Body of pancreas (tissue), 4 donors: ENCODE results near the gene ESPN. TPM values are rescaled to one million over a fixed set of nuclear protein-coding genes. Genes with fewer than 3 reads are reported as not detected.
A peak's percentile ranks its signal among the peaks of the same experiment; 100 is the strongest.

Experiments
- ATAC-seq: fragments of 150-250 bp; one replicate; pipeline ENCODE4 v1.9.1; 2016
- DNase-seq, 4 donors: peaks; one replicate each; pipeline ENCODE4 v3.0.0-alpha.2; 2019
- H3K27ac ChIP-seq, 4 donors: fragments of 200-600 bp; sonication (generic); 1 replicate in 3 of 4; 2 replicates in 1 of 4; pipeline versions ENCODE4 v1.5.1 to v1.6.1; 2016 to 2019; ENCODE audit warnings: mild to moderate bottlenecking in 1 of 4, mixed read lengths in 1 of 4, moderate library complexity in 1 of 4
- H3K27me3 ChIP-seq, 2 donors: fragments of 200-600 bp; sonication (generic); one replicate each; pipeline ENCODE4 v1.6.0; 2016; ENCODE audit warnings: mild to moderate bottlenecking in 1 of 2
- H3K36me3 ChIP-seq, 2 donors: fragments of 200-600 bp; sonication (generic); replicated peaks in 1 of 2; 2 replicates each; pipeline ENCODE4 v1.5.1; 2016; ENCODE audit warnings: low read depth in 2 of 2; ENCODE audit not compliant: insufficient read depth in 1 of 2
- H3K4me1 ChIP-seq: fragments of 200-600 bp; sonication (generic); one replicate; pipeline ENCODE4 v1.6.0; 2016
- H3K4me3 ChIP-seq, 2 donors: fragments of 200-600 bp; sonication (generic); 1 replicate in 1 of 2; 2 replicates in 1 of 2; pipeline ENCODE4 v1.5.1; 2016 to 2019
- H3K9me3 ChIP-seq, 3 donors: fragments of 200-600 bp; sonication (generic); 1 replicate in 2 of 3; 2 replicates in 1 of 3; pipeline ENCODE4 v1.5.1; 2016
- CTCF ChIP-seq, 7 experiments: fragments of 450-650 bp in 4 of 7; fragments of 200-600 bp in 3 of 7; sonication (generic) in 3 of 7; IDR thresholded peaks; one replicate each; pipeline ENCODE4 v1.5.1; 2016 to 2019; ENCODE audit warnings: antibody characterized with exemption in 7 of 7
- POLR2A ChIP-seq, 3 donors: fragments of 450-650 bp; IDR thresholded peaks; one replicate each; pipeline ENCODE4 v1.6.1; 2016; ENCODE audit warnings: antibody characterized with exemption in 3 of 3, mild to moderate bottlenecking in 2 of 3
- WGBS, 2 donors: methylation state at CpG; one replicate each; pipeline ENCODE4 v1.1.5; 2017; 5-methylcytosine and 5-hydroxymethylcytosine counted together
- intact Hi-C: fragments of 100-400 bp; cut with DNase I; formaldehyde crosslinking; loops from one replicate; pipeline ENCODE4 v1.15.1; 2023
- total RNA-seq, 2 donors: library from RNA; depleted of rRNA; stranded (reverse); fragments of >200 nt; gene quantifications; one replicate each; pipeline ENCODE4 v1.1.0, GENCODE V29; 2016

ESPN gene
- total RNA-seq, 2 donors from 2014 or later: 0.26 to 4.0 TPM

GRCh38 chr1:6438047-6438525, 13.5 kb downstream of the ESPN start:
- no peaks in the 10 kb centered on the region for H3K9me3 ChIP-seq
- H3K27me3 ChIP-seq: peaks cover 0 to 4% of the 10 kb centered on the region in 2 donors
- H3K4me3 ChIP-seq: no peak overlapping the region
- no peak for TF ChIP-seq POLR2A (IDR thresholded peaks at IDR 0.05)
- TF ChIP-seq CTCF (IDR thresholded peaks at IDR 0.05): peak; percentile 73 to 97 (median 87)
- intact Hi-C loops: no loop called here
- no peaks in the 10 kb centered on the region for H3K36me3 ChIP-seq
- DNase-seq (peak; percentile 64 to 79 (median 68)), ATAC-seq (peak; percentile 43)
- peaks cover 9% of the 10 kb centered on the region for H3K4me1 ChIP-seq
- 4 to 16% methylated on average over 5 of the region's 5 CpGs for WGBS, 2 donors
- no peak overlapping the region for H3K27ac ChIP-seq

- Histone ChIP-seq H3K4me3 (no peak overlapping the region), H3K9me3 (no peaks in the 10 kb centered on the region), H3K27ac (no peak overlapping the region), H3K36me3 (no peaks in the 10 kb centered on the region), H3K4me1 (peaks cover 9% of the 10 kb centered on the region), H3K27me3 (peaks cover 0 to 4% of the 10 kb centered on the region in 2 donors)
- DNase-seq: peak; percentile 56 to 74 (median 66)
- intact Hi-C loops: no loop called here
- ATAC-seq: peak; percentile 62
- 10 to 40% methylated on average over 19 to 61 of the region's 101 CpGs for WGBS, 2 donors
- TF ChIP-seq POLR2A (IDR thresholded peaks at IDR 0.05) (no peak), CTCF (IDR thresholded peaks at IDR 0.05) (peak in 2 of 7 experiments; percentile 5 to 18)
These were observed 15.9 kb downstream of the ESPN start for GRCh38 chr1:6440198-6441126.

GRCh38 chr1:6441586-6441985, 17.0 kb downstream of the ESPN start:
- no peak for DNase-seq
- intact Hi-C loops: no loop called here
- Histone ChIP-seq H3K27me3 (peaks cover 0 to 5% of the 10 kb centered on the region in 2 donors), H3K4me3 (no peak overlapping the region), H3K9me3 (no peaks in the 10 kb centered on the region), H3K27ac (no peak overlapping the region), H3K36me3 (no peaks in the 10 kb centered on the region), H3K4me1 (peaks cover 9% of the 10 kb centered on the region)
- WGBS, 2 donors: 77 to 87% methylated on average over 6 to 7 of the region's 7 CpGs
- TF ChIP-seq CTCF (IDR thresholded peaks at IDR 0.05): no peak
- no peak for TF ChIP-seq POLR2A (IDR thresholded peaks at IDR 0.05)
- ATAC-seq: no peak

GRCh38 chr1:6443339-6444115, 19.0 kb downstream of the ESPN start:
- Histone ChIP-seq H3K9me3 (no peaks in the 10 kb centered on the region), H3K27ac (no peak overlapping the region), H3K36me3 (no peaks in the 10 kb centered on the region), H3K4me1 (peaks cover 27% of the 10 kb centered on the region), H3K4me3 (no peak overlapping the region), H3K27me3 (peaks cover 0 to 20% of the 10 kb centered on the region in 2 donors)
- no peak for TF ChIP-seq CTCF (IDR thresholded peaks at IDR 0.05)
- WGBS, 2 donors: 77 to 88% methylated on average over 8 to 16 of the region's 21 CpGs
- ATAC-seq (no peak), DNase-seq (no peak)
- intact Hi-C loops: no loop called here
